Activated CD4-positive, alpha-beta memory T cell treated with anti-CD3 and anti-CD28 coated beads for 36 hours (primary cell): ENCODE measurements around the gene RS1. TPM values are rescaled to one million over a fixed set of nuclear protein-coding genes. Genes with fewer than 3 reads are reported as not detected.

Experiments used
- CTCF ChIA-PET: fragments of 350-600 bp; sonication (Branson Sonifier 250); formaldehyde crosslinking; loops from one replicate; lab custom pipeline; 2021; ENCODE audit warnings: antibody characterized with exemption, inconsistent platforms; lab: Charles Lee
- POLR2A ChIA-PET: fragments of 350-600 bp; sonication (Branson Sonifier 250); formaldehyde crosslinking; loops from one replicate; lab custom pipeline; 2021; ENCODE audit warnings: antibody characterized with exemption; lab: Charles Lee
- DNase-seq: peaks from one replicate; pipeline ENCODE4 v3.0.0-alpha.2; 2020
- H3K27ac Mint-ChIP-seq: one replicate; pipeline ENCODE4 v1.8.0; 2021; ENCODE audit warnings: mixed read lengths
- H3K27me3 Mint-ChIP-seq: one replicate; pipeline ENCODE4 v1.8.0; 2021; ENCODE audit warnings: mixed read lengths
- H3K36me3 Mint-ChIP-seq: one replicate; pipeline ENCODE4 v1.8.0; 2021; ENCODE audit warnings: mixed read lengths
- H3K4me1 Mint-ChIP-seq: one replicate; pipeline ENCODE4 v1.8.0; 2021; ENCODE audit warnings: low read depth, mixed read lengths
- H3K4me3 Mint-ChIP-seq: one replicate; pipeline ENCODE4 v1.8.0; 2021; ENCODE audit warnings: mild to moderate bottlenecking, mixed read lengths
- H3K9me3 Mint-ChIP-seq: one replicate; pipeline ENCODE4 v1.8.0; 2021; ENCODE audit warnings: mixed read lengths
- intact Hi-C: fragments of 100-400 bp; cut with micrococcal nuclease; formaldehyde crosslinking; loops from one replicate; pipeline ENCODE4 v1.15.1; 2023
- total RNA-seq, 2 experiments: library from RNA; stranded (reverse); gene quantifications; one replicate each; pipeline ENCODE4 v1.2.3, GENCODE V29; 2021

RS1 gene
- total RNA-seq: not detected

GRCh38 chrX:18672008-18672407 is at the start of gene RS1:
Gene RS1, minus strand, starts transcription at chrX:18672108. Its CDS starts 40 bp downstream, at chrX:18672068.
- intact Hi-C loops: loop anchor here (5.0 to 10.0 kb wide), 2 partner anchors 215 to 1013 kb away; no protein-coding TSS in a partner anchor

DNA sequence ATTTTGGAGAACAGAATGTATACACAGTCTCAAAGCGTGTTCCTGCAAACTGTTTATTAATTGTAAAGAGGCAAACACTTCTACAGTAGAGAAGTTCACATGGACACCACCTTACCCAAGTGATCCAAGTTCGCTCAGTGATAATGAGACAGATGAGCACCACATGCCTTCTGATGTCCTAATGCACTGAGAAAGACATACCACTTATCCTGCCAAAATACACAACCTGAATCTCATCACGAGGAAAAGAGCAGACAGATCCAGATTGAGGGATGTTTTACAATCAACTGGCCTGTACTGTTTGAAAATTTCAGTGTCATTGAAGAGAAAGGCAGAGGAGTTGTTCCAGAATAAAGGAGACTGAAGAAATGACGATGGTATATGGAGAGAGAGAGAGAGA is 47.9 kb upstream of the RS1 start:
- H3K4me1 Mint-ChIP-seq: no peaks in the 10 kb centered on the region
- no peak overlapping the region for H3K4me3 Mint-ChIP-seq
- H3K27me3 Mint-ChIP-seq: peaks cover 1% of the 10 kb centered on the region
- DNase-seq: no peak
- intact Hi-C loops: no loop called here
- POLR2A ChIA-PET: no interaction called here
- no peak overlapping the region for H3K27ac Mint-ChIP-seq
- H3K9me3 Mint-ChIP-seq: no peaks in the 10 kb centered on the region
- CTCF ChIA-PET: no interaction called here
- no peaks in the 10 kb centered on the region for H3K36me3 Mint-ChIP-seq

More at GRCh38 chrX:18672008-18672407, at the start of gene RS1:
- Mint-ChIP-seq H3K9me3 (no peaks in the 10 kb centered on the region), H3K4me1 (peaks cover 5% of the 10 kb centered on the region), H3K36me3 (no peaks in the 10 kb centered on the region), H3K27me3 (no peaks in the 10 kb centered on the region), H3K27ac (no peak within 1 kb of the TSS), H3K4me3 (no peak within 1 kb of the TSS)
- DNase-seq: no peak
- ChIA-PET POLR2A (no interaction called here), CTCF (no interaction called here)

- peaks cover 1% of the 10 kb centered on the region for H3K27me3 Mint-ChIP-seq
- intact Hi-C loops: no loop called here
- H3K9me3 Mint-ChIP-seq: no peaks in the 10 kb centered on the region
- DNase-seq: no peak
- ChIA-PET CTCF (no interaction called here), POLR2A (no interaction called here)
- H3K4me3 Mint-ChIP-seq: no peak overlapping the region
- H3K36me3 Mint-ChIP-seq: no peaks in the 10 kb centered on the region
- H3K4me1 Mint-ChIP-seq: no peaks in the 10 kb centered on the region
- H3K27ac Mint-ChIP-seq: no peak overlapping the region
These were observed 43.0 kb upstream of the RS1 start for GRCh38 chrX:18714910-18715309.

GRCh38 chrX:18709833-18710232 is 37.9 kb upstream of the RS1 start:
- intact Hi-C loops: no loop called here
- H3K27me3 Mint-ChIP-seq: no peaks in the 10 kb centered on the region
- no peak overlapping the region for H3K27ac Mint-ChIP-seq
- H3K36me3 Mint-ChIP-seq: no peaks in the 10 kb centered on the region
- ChIA-PET CTCF (no interaction called here), POLR2A (no interaction called here)
- no peaks in the 10 kb centered on the region for H3K4me1 Mint-ChIP-seq
- DNase-seq: no peak
- H3K9me3 Mint-ChIP-seq: no peaks in the 10 kb centered on the region
- no peak overlapping the region for H3K4me3 Mint-ChIP-seq

- no peak for DNase-seq
- H3K9me3 Mint-ChIP-seq: no peaks in the 10 kb centered on the region
- intact Hi-C loops: no loop called here
- no peak within 1 kb of the TSS for H3K27ac Mint-ChIP-seq
- no peaks in the 10 kb centered on the region for H3K4me1 Mint-ChIP-seq
- no peaks in the 10 kb centered on the region for H3K36me3 Mint-ChIP-seq
- ChIA-PET POLR2A (no interaction called here), CTCF (no interaction called here)
- H3K27me3 Mint-ChIP-seq: no peaks in the 10 kb centered on the region
- H3K4me3 Mint-ChIP-seq: no peak within 1 kb of the TSS
These were observed 35.6 kb upstream of the RS1 start, which contains the start of gene PPEF1 for GRCh38 chrX:18707426-18708049. Gene PPEF1, plus strand, starts transcription at chrX:18707645. Its CDS starts 136 bp downstream, at chrX:18707781.

DNA sequence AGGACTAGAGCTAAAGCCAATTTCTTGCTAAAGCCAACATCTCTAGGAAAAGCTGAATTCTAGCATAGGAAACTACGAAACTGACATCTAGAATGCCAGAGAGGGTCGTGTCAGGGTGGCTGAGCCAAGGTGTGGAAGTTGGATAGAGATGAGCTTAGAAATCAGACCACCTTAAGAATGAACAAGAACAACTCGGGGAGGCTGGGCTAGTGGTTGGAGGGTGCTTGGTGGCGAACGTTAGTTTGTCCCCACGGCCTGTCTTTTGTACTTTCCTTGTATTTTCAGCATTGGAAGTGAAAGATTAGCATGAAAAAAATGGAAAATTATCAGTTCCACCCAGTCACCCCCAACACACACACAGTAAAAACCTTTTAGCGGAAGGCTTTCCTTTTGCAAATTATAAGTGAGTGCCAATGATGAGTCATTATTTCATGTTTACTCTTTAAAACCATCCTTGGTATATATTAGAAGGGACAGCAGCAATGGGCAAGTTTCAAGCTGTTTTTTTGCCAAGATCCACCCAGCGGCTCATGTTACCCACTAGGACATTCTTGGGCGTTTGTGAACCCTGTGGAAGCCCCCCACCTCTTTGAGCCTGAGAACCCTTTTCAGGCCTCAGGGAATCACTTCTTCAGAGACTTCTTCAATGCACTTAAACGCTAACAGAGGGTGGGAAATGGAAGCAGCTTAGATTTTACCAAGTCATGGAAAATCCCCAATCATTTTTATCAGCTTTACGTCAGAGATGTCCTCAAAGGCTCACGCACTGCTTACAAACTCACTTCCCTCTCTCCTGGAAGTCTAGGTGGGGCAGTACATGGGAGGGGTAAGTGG is 30.7 kb upstream of the RS1 start:
- Mint-ChIP-seq H3K27ac (no peak overlapping the region), H3K9me3 (no peaks in the 10 kb centered on the region), H3K27me3 (no peaks in the 10 kb centered on the region), H3K4me1 (no peaks in the 10 kb centered on the region), H3K36me3 (no peaks in the 10 kb centered on the region), H3K4me3 (no peak overlapping the region)
- intact Hi-C loops: no loop called here
- DNase-seq: no peak
- POLR2A ChIA-PET: no interaction called here
- CTCF ChIA-PET: no interaction called here

GRCh38 chrX:18701621-18702361 is 29.9 kb upstream of the RS1 start:
- intact Hi-C loops: no loop called here
- POLR2A ChIA-PET: no interaction called here
- Mint-ChIP-seq H3K4me1 (no peaks in the 10 kb centered on the region), H3K27ac (no peak overlapping the region), H3K36me3 (no peaks in the 10 kb centered on the region), H3K4me3 (no peak overlapping the region), H3K27me3 (no peaks in the 10 kb centered on the region), H3K9me3 (no peaks in the 10 kb centered on the region)
- no peak for DNase-seq
- CTCF ChIA-PET: no interaction called here

DNA sequence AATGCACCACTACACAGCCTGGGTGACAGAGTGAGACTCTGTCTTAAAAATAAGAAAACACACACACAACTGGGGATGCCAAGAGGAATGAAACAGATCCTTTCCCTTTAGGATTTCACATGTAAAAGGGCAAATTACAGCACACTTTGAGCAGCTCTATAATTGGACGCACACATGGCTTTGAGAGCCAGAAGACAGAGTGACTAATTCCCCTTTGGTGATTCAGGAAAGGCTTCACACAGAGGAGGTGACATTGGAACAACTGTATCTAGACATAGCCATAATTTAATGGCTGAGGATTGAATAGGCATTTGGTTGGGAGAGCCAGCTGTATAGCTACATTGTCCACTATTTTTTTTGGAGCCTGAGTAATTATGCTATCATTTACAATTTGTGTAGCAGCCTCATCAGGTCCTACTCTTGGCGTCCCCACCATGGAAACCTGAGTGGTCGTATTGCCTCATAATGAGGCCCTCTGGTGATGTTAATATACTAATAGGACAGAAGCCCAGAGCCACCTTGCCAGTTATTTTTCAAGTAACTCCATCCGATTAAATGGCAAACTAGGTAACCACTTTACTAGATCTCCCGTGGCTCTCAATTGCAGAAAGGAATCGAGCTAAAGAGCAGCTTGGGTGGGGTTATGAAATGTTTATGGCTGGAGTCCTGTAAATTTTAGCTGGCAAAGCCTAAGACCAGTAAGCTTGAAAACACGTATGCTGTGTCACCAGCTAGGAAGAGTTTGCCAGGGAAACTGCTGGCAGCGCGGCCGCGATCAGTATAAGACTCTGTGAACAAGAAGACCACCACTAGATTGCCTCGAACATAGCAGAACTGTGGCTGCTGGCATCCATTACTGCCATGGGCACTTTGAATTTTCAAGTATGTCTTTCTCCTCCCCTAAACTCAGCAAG is 27.1 kb upstream of the RS1 start:
- Mint-ChIP-seq H3K4me1 (no peaks in the 10 kb centered on the region), H3K27me3 (no peaks in the 10 kb centered on the region), H3K4me3 (no peak overlapping the region), H3K36me3 (no peaks in the 10 kb centered on the region), H3K9me3 (no peaks in the 10 kb centered on the region), H3K27ac (no peak overlapping the region)
- CTCF ChIA-PET: no interaction called here
- POLR2A ChIA-PET: no interaction called here
- no peak for DNase-seq
- intact Hi-C loops: no loop called here

DNA sequence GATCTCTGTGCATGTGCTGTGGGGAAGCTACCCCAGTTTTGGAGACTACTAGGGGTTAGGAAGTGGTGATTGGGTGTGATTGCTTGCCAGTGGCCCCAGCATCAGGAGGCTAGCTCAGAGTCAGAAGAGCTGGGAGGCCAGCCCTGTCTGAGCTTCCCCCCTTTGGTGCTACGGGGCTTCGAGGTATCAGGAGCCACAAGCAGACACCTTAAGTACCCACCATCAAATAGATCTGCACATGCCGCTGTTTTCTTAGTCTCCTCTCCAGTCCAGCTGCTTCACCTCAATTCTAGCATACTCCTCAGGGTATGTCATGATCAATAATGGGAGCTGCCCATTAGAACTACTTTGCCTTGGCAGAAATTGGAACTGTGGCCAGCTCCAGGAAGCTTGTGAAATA is 24.7 kb upstream of the RS1 start:
- intact Hi-C loops: no loop called here
- H3K4me1 Mint-ChIP-seq: no peaks in the 10 kb centered on the region

GRCh38 chrX:18692541-18692940 is 20.6 kb upstream of the RS1 start:
- POLR2A ChIA-PET: no interaction called here
- H3K4me1 Mint-ChIP-seq: no peaks in the 10 kb centered on the region
- intact Hi-C loops: no loop called here
- no peak overlapping the region for H3K4me3 Mint-ChIP-seq
- no peaks in the 10 kb centered on the region for H3K27me3 Mint-ChIP-seq
- H3K9me3 Mint-ChIP-seq: no peaks in the 10 kb centered on the region
- no peaks in the 10 kb centered on the region for H3K36me3 Mint-ChIP-seq
- CTCF ChIA-PET: no interaction called here
- DNase-seq: no peak
- H3K27ac Mint-ChIP-seq: no peak overlapping the region

More for the DNA sequence above, 24.7 kb upstream of the RS1 start:
- Mint-ChIP-seq H3K4me3 (no peak overlapping the region), H3K36me3 (no peaks in the 10 kb centered on the region), H3K27ac (no peak overlapping the region), H3K9me3 (no peaks in the 10 kb centered on the region), H3K27me3 (no peaks in the 10 kb centered on the region)
- CTCF ChIA-PET: no interaction called here
- POLR2A ChIA-PET: no interaction called here
- no peak for DNase-seq

DNA sequence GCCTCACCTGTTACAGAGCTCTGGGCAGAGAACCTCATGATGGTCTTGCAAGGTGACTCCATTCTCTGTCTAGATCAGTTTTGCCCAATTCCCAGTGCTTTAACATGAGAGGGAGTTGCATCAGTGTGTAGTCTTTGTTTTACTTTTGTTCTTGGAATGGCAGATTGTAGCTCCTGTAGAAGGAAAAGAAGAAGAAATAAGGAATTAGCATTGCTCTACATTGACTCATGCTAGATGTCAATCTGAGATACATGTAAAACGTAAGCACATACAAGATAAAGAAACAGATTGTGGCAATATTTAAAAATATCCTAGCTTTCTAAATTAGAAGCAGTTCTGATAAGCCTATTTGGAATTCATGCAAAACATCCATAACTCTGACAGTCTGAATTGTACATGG is 19.5 kb upstream of the RS1 start:
- H3K27me3 Mint-ChIP-seq: no peaks in the 10 kb centered on the region
- H3K9me3 Mint-ChIP-seq: no peaks in the 10 kb centered on the region
- H3K4me1 Mint-ChIP-seq: no peaks in the 10 kb centered on the region
- POLR2A ChIA-PET: no interaction called here
- intact Hi-C loops: no loop called here
- H3K27ac Mint-ChIP-seq: no peak overlapping the region
- H3K36me3 Mint-ChIP-seq: no peaks in the 10 kb centered on the region
- CTCF ChIA-PET: no interaction called here
- DNase-seq: no peak
- H3K4me3 Mint-ChIP-seq: no peak overlapping the region
